ENCODE measurements around the gene KNCN. TPM values are rescaled to one million over a fixed set of nuclear protein-coding genes. Genes with fewer than 3 reads are reported as not detected.

The KNCN gene
- total RNA-seq, 1 experiment from 2014 or later: 0.12 TPM

GRCh38 chr1:46555826-46556619, 4.6 kb upstream of the KNCN start:
- no peak for DNase-seq

GRCh38 chr1:46554597-46555381, 3.3 kb upstream of the KNCN start:
- Histone ChIP-seq H3K9me3 (replicated peaks) (no peaks in the 10 kb centered on the region), H3K27ac (no peak overlapping the region), H3K36me3 (no peaks in the 10 kb centered on the region), H3K4me1 (no peaks in the 10 kb centered on the region), H3K27me3 (no peaks in the 10 kb centered on the region), H3K4me3 (no peak overlapping the region)
- no peak for DNase-seq

More at GRCh38 chr1:46555826-46556619, 4.6 kb upstream of the KNCN start:
- Histone ChIP-seq H3K9me3 (replicated peaks) (no peaks in the 10 kb centered on the region), H3K4me1 (no peaks in the 10 kb centered on the region), H3K36me3 (no peaks in the 10 kb centered on the region), H3K4me3 (no peak overlapping the region), H3K27me3 (no peaks in the 10 kb centered on the region), H3K27ac (no peak overlapping the region)

- no peaks in the 10 kb centered on the region for H3K27me3 ChIP-seq
- no peaks in the 10 kb centered on the region for H3K4me1 ChIP-seq
- no peaks in the 10 kb centered on the region for H3K9me3 ChIP-seq (replicated peaks)
- H3K36me3 ChIP-seq: no peaks in the 10 kb centered on the region
- no peak overlapping the region for H3K27ac ChIP-seq
- H3K4me3 ChIP-seq: no peak overlapping the region
- DNase-seq: no peak
Observed at GRCh38 chr1:46554236-46554596, 2.8 kb upstream of the KNCN start.

GRCh38 chr1:46553506-46553905, 2.1 kb upstream of the KNCN start:
- DNase-seq: no peak
- no peaks in the 10 kb centered on the region for H3K4me1 ChIP-seq
- H3K4me3 ChIP-seq: no peak overlapping the region
- no peaks in the 10 kb centered on the region for H3K27me3 ChIP-seq
- no peaks in the 10 kb centered on the region for H3K36me3 ChIP-seq
- H3K9me3 ChIP-seq (replicated peaks): no peaks in the 10 kb centered on the region
- H3K27ac ChIP-seq: no peak overlapping the region

- Histone ChIP-seq H3K9me3 (replicated peaks) (no peaks in the 10 kb centered on the region), H3K4me3 (no peak overlapping the region), H3K27ac (no peak overlapping the region), H3K36me3 (no peaks in the 10 kb centered on the region), H3K27me3 (no peaks in the 10 kb centered on the region), H3K4me1 (no peaks in the 10 kb centered on the region)
- DNase-seq: no peak
Observed at GRCh38 chr1:46552357-46553237, 1.1 kb upstream of the KNCN start.

- no peaks in the 10 kb centered on the region for H3K9me3 ChIP-seq (replicated peaks)
- peak; percentile 66 to 70 for DNase-seq
- no peaks in the 10 kb centered on the region for H3K4me1 ChIP-seq
- peak overlapping the region; percentile 36 for H3K4me3 ChIP-seq
- 0 out of 2 replicates have a peak, but pooled peaks cover 3% of the 10 kb centered on the region for H3K27me3 ChIP-seq
- no peak overlapping the region for H3K27ac ChIP-seq
- no peaks in the 10 kb centered on the region for H3K36me3 ChIP-seq
Observed at GRCh38 chr1:46550751-46551231, 656 bp downstream of the KNCN start.

GRCh38 chr1:46549697-46550681, 1.5 kb downstream of the KNCN start:
- Histone ChIP-seq H3K4me1 (no peaks in the 10 kb centered on the region), H3K27ac (no peak overlapping the region), H3K4me3 (peak overlapping the region; percentile 36), H3K27me3 (peaks cover 8% of the 10 kb centered on the region), H3K9me3 (replicated peaks) (no peaks in the 10 kb centered on the region), H3K36me3 (no peaks in the 10 kb centered on the region)
- DNase-seq: peak; percentile 57 to 73

- no peak overlapping the region for H3K4me3 ChIP-seq
- H3K4me1 ChIP-seq: no peaks in the 10 kb centered on the region
- peak; percentile 29 to 68 for DNase-seq
- no peaks in the 10 kb centered on the region for H3K9me3 ChIP-seq (replicated peaks)
- H3K36me3 ChIP-seq: no peaks in the 10 kb centered on the region
- H3K27ac ChIP-seq: no peak overlapping the region
- peaks cover 10% of the 10 kb centered on the region for H3K27me3 ChIP-seq
Observed at GRCh38 chr1:46547481-46548383, 3.7 kb downstream of the KNCN start.

GRCh38 chr1:46546210-46546609, 5.2 kb downstream of the KNCN start:
- peaks cover 19% of the 10 kb centered on the region for H3K27me3 ChIP-seq
- H3K27ac ChIP-seq: no peak overlapping the region
- no peak for DNase-seq
- H3K4me1 ChIP-seq: no peaks in the 10 kb centered on the region
- H3K9me3 ChIP-seq (replicated peaks): no peaks in the 10 kb centered on the region
- H3K4me3 ChIP-seq: no peak overlapping the region
- H3K36me3 ChIP-seq: no peaks in the 10 kb centered on the region

GRCh38 chr1:46545784-46546183, 5.7 kb downstream of the KNCN start:
- Histone ChIP-seq H3K27me3 (peaks cover 19% of the 10 kb centered on the region), H3K36me3 (no peaks in the 10 kb centered on the region)

GRCh38 chr1:46544561-46545240, 6.7 kb downstream of the KNCN start:
- no peak for DNase-seq
- H3K27me3 ChIP-seq: peaks cover 19% of the 10 kb centered on the region

More at GRCh38 chr1:46545784-46546183, 5.7 kb downstream of the KNCN start:
- no peak for DNase-seq
- Histone ChIP-seq H3K9me3 (replicated peaks) (no peaks in the 10 kb centered on the region), H3K27ac (no peak overlapping the region), H3K4me3 (no peak overlapping the region), H3K4me1 (no peaks in the 10 kb centered on the region)

GRCh38 chr1:46543761-46544560, 7.5 kb downstream of the KNCN start:
- Histone ChIP-seq H3K9me3 (replicated peaks) (no peaks in the 10 kb centered on the region), H3K27me3 (peaks cover 19% of the 10 kb centered on the region), H3K36me3 (no peaks in the 10 kb centered on the region), H3K4me1 (no peaks in the 10 kb centered on the region), H3K4me3 (no peak overlapping the region), H3K27ac (no peak overlapping the region)
- DNase-seq: no peak

More at GRCh38 chr1:46544561-46545240, 6.7 kb downstream of the KNCN start:
- H3K36me3 ChIP-seq: no peaks in the 10 kb centered on the region
- H3K4me3 ChIP-seq: no peak overlapping the region
- H3K4me1 ChIP-seq: no peaks in the 10 kb centered on the region
- no peak overlapping the region for H3K27ac ChIP-seq
- H3K9me3 ChIP-seq (replicated peaks): no peaks in the 10 kb centered on the region
